C4-2B (cell line): ENCODE results near the gene NSD2.

Source experiments
- CTCF ChIP-seq: fragments of 450-650 bp; conservative IDR thresholded peaks from 2 replicates; pipeline ENCODE4 v1.5.1; 2017; ENCODE audit warnings: mild to moderate bottlenecking
- ZFX ChIP-seq: fragments of 450-650 bp; IDR thresholded peaks from 2 replicates; pipeline ENCODE4 v1.6.1; 2017

GRCh38 chr4:1869530-1870327 is 1.5 kb upstream of the NSD2 start:
- TF ChIP-seq CTCF (no peak), ZFX (no peak)
